Sigmoid colon (tissue), 7 donors: ENCODE results near the gene S100A5. TPM values are rescaled to one million over a fixed set of nuclear protein-coding genes. Genes with fewer than 3 reads are reported as not detected.
"Not testable (repeated sequence)": the region's sequence is repeated elsewhere in the genome, so short reads cannot be mapped to it uniquely, and the experiment has no call there.

Experiments used
- DNase-seq: peaks from one replicate; pipeline ENCODE4 v3.0.0-alpha.2; 2019
- H3K27ac ChIP-seq, 4 donors: fragments of 200-600 bp; sonication (generic); one replicate each; pipeline ENCODE4 v1.5.1; 2016 to 2019; ENCODE audit warnings: mild to moderate bottlenecking in 1 of 4
- H3K27me3 ChIP-seq, 3 donors: fragments of 200-600 bp; sonication (generic); one replicate each; pipeline ENCODE4 v1.5.1; 2019; ENCODE audit warnings: mild to moderate bottlenecking in 1 of 3
- H3K36me3 ChIP-seq, 4 donors: fragments of 200-600 bp; sonication (generic); one replicate each; pipeline ENCODE4 v1.5.1; 2016 to 2019
- H3K4me1 ChIP-seq, 4 donors: fragments of 200-600 bp; sonication (generic); one replicate each; pipeline ENCODE4 v1.5.1; 2017 to 2019
- H3K4me3 ChIP-seq, 4 donors: fragments of 200-600 bp; sonication (generic); one replicate each; pipeline ENCODE4 v1.5.1; 2017 to 2019; ENCODE audit warnings: mild to moderate bottlenecking in 2 of 4, moderate library complexity in 1 of 4
- H3K9me3 ChIP-seq, 4 donors: fragments of 200-600 bp in 3 of 4; sonication (generic) in 3 of 4; one replicate each; pipeline versions ENCODE4 v1.5.1 to v1.6.1; 2013 to 2019
- CTCF ChIP-seq, 4 experiments: fragments of 450-650 bp in 3 of 4; fragments of 200-600 bp in 1 of 4; IDR thresholded peaks; one replicate each; pipeline ENCODE4 v1.5.1; 2016 to 2019; ENCODE audit warnings: antibody characterized with exemption in 4 of 4, mild to moderate bottlenecking in 3 of 4, moderate library complexity in 2 of 4
- EP300 ChIP-seq, 4 donors: sonication (generic); formaldehyde crosslinking; IDR thresholded peaks; one replicate each; pipeline ENCODE4 v1.6.1; 2017; ENCODE audit warnings: antibody characterized with exemption in 4 of 4
- POLR2A ChIP-seq, 2 donors: fragments of 450-650 bp; IDR thresholded peaks; one replicate each; pipeline ENCODE4 v1.6.1; 2016; ENCODE audit warnings: antibody characterized with exemption in 2 of 2, mild to moderate bottlenecking in 2 of 2, moderate library complexity in 2 of 2
- POLR2AphosphoS5 ChIP-seq, 4 donors: sonication (generic); formaldehyde crosslinking; IDR thresholded peaks; one replicate each; pipeline ENCODE4 v1.6.1; 2017; ENCODE audit warnings: antibody characterized with exemption in 4 of 4
- WGBS, 2 donors: extraction: QIAGEN DNeasy Blood & Tissue Kit; methylation state at CpG; one replicate each; pipeline ENCODE4 v1.1.7; 2013; 5-methylcytosine and 5-hydroxymethylcytosine counted together
- intact Hi-C: fragments of 100-400 bp; cut with DNase I; formaldehyde crosslinking; loops from one replicate; pipeline ENCODE4 v1.15.1; 2023
- polyA plus RNA-seq, 3 donors: library from polyadenylated mRNA; stranded (reverse); fragments of 200-250 nt; gene quantifications; one replicate each; pipeline ENCODE4 v1.2.3, GENCODE V29; 2013
- total RNA-seq, 4 donors: library from RNA; depleted of rRNA; stranded (reverse); fragments of >200 nt; gene quantifications; one replicate each; pipeline ENCODE4 v1.1.0, GENCODE V29; 2016
- donor health status: healthy with polysubstance abuse.
- donor health status: Bipolar disorder and iron deficiency.
- donor health status: healthy.

The S100A5 gene
- total and polyA plus RNA-seq, 7 donors = not detected

GRCh38 chr1:153563483-153563901 is 22.8 kb upstream of the S100A5 start:
- Histone ChIP-seq H3K4me1 (peaks cover 0 to 41% (median 35%) of the 10 kb centered on the region in 4 donors), H3K27me3 (no peaks in the 10 kb centered on the region), H3K4me3 (no peak overlapping the region), H3K9me3 (no peaks in the 10 kb centered on the region), H3K27ac (no peak overlapping the region), H3K36me3 (no peaks in the 10 kb centered on the region)
- WGBS, 2 donors = 90 to 94% methylated on average over 6 of the region's 6 CpGs
- intact Hi-C loops = no loop called here
- TF ChIP-seq CTCF (IDR thresholded peaks at IDR 0.05) (no peak), POLR2AphosphoS5 (IDR thresholded peaks at IDR 0.05) (no peak), EP300 (IDR thresholded peaks at IDR 0.05) (no peak), POLR2A (IDR thresholded peaks at IDR 0.05) (no peak)
- peak; percentile 56 for DNase-seq

- Histone ChIP-seq H3K4me1 (peaks cover 0 to 26% (median 22%) of the 10 kb centered on the region in 4 donors), H3K27ac (peak overlapping the region in 3 of 4 donors; percentile 7 to 46 (median 32))
- H3K27me3 ChIP-seq, intact Hi-C loops, H3K4me3 ChIP-seq, DNase-seq, H3K9me3 ChIP-seq, H3K36me3 ChIP-seq: not testable (repeated sequence)
- 60 to 89% methylated on average over 3 of the region's 3 CpGs for WGBS, 2 donors
These were observed 21.3 kb upstream of the S100A5 start for GRCh38 chr1:153562021-153562420.

GRCh38 chr1:153561466-153561985 is 20.8 kb upstream of the S100A5 start:
- Histone ChIP-seq H3K4me3 (no peak overlapping the region), H3K36me3 (no peaks in the 10 kb centered on the region), H3K9me3 (no peaks in the 10 kb centered on the region), H3K4me1 (peaks cover 0 to 21% (median 17%) of the 10 kb centered on the region in 4 donors), H3K27me3 (no peaks in the 10 kb centered on the region), H3K27ac (peak overlapping the region in 3 of 4 donors; percentile 7 to 46 (median 32))
- no peak for TF ChIP-seq POLR2A (IDR thresholded peaks at IDR 0.05)
- intact Hi-C loops = no loop called here
- 95% methylated on average over 3 of the region's 3 CpGs for WGBS, 2 donors
- peak; percentile 52 for DNase-seq

- 90% methylated on average over 10 of the region's 10 CpGs for WGBS, 2 donors
- Histone ChIP-seq H3K4me3 (no peak overlapping the region), H3K36me3 (no peaks in the 10 kb centered on the region), H3K4me1 (peaks cover 0 to 15% (median 11%) of the 10 kb centered on the region in 4 donors), H3K27me3 (no peaks in the 10 kb centered on the region), H3K27ac (peak overlapping the region in 3 of 4 donors; percentile 7 to 46 (median 32)), H3K9me3 (no peaks in the 10 kb centered on the region)
- TF ChIP-seq CTCF (IDR thresholded peaks at IDR 0.05) (no peak), POLR2AphosphoS5 (IDR thresholded peaks at IDR 0.05) (no peak), EP300 (IDR thresholded peaks at IDR 0.05) (no peak), POLR2A (IDR thresholded peaks at IDR 0.05) (no peak)
- intact Hi-C loops = no loop called here
- peak; percentile 57 for DNase-seq
These were observed 20.2 kb upstream of the S100A5 start for GRCh38 chr1:153560771-153561465.

GRCh38 chr1:153560241-153560640 is 19.5 kb upstream of the S100A5 start:
- intact Hi-C loops = no loop called here
- Histone ChIP-seq H3K36me3 (no peaks in the 10 kb centered on the region), H3K4me3 (no peak overlapping the region), H3K9me3 (no peaks in the 10 kb centered on the region), H3K4me1 (peaks cover 0 to 8% (median 4%) of the 10 kb centered on the region in 4 donors), H3K27ac (peak overlapping the region in 1 of 4 donors; percentile 46), H3K27me3 (no peaks in the 10 kb centered on the region)
- DNase-seq = no peak
- WGBS, 2 donors = 66 to 97% methylated on average over 2 of the region's 2 CpGs
- TF ChIP-seq CTCF (IDR thresholded peaks at IDR 0.05) (no peak), POLR2AphosphoS5 (IDR thresholded peaks at IDR 0.05) (no peak), POLR2A (IDR thresholded peaks at IDR 0.05) (no peak), EP300 (IDR thresholded peaks at IDR 0.05) (no peak)
